HCT116 (cell line): ENCODE results near the gene OTOA. TPM values are rescaled to one million over a fixed set of nuclear protein-coding genes. Genes with fewer than 3 reads are reported as not detected.
"Not testable (repeated sequence)": the region's sequence is repeated elsewhere in the genome, so short reads cannot be mapped to it uniquely, and the experiment has no call there.

Experiments
- ATAC-seq: fragments of 200-7000 bp; cut with Tn5 transposase; 2 replicates; pipeline ENCODE4 v1.9.1; 2020; ENCODE audit warnings: mild to moderate bottlenecking, moderate library complexity
- BruUV-seq: library from RNA; stranded (reverse); fragments of 400-500 nt; replicated peaks from 2 replicates; lab custom pipeline; 2021; lab: Mats Ljungman, UMichigan
- CTCF ChIA-PET: fragments of 300-600 bp; sonication (Branson Sonifier 250); formaldehyde crosslinking; loops from one replicate; lab custom pipeline; 2021; ENCODE audit warnings: antibody characterized with exemption; lab: Charles Lee
- POLR2A ChIA-PET: fragments of 300-600, 350-600 bp; sonication (Branson Sonifier 250); formaldehyde crosslinking; loops from one replicate; lab custom pipeline; 2021; ENCODE audit warnings: antibody characterized with exemption; lab: Charles Lee
- RAD21 ChIA-PET, 2 experiments: fragments of 300-600 bp; sonication (Branson Sonifier 250); formaldehyde crosslinking; loops; one replicate each; lab custom pipeline; 2023; ENCODE audit warnings: low total read pairs in 2 of 2; ENCODE audit not compliant: uncharacterized antibody in 2 of 2, unreplicated experiment in 2 of 2, low non-redundant PET in 1 of 2; lab: Charles Lee
- DNase-seq: peaks from one replicate; pipeline ENCODE4 v3.0.0-alpha.2; 2010; ENCODE audit warnings: low read depth, low spot score
- H2AFZ ChIP-seq: fragments of 200-600 bp; shearing (Covaris generic), sonication (generic); 2 replicates; pipeline ENCODE4 v1.6.1; 2017; ENCODE audit warnings: low read depth, mixed run types, mixed read lengths, antibody characterized with exemption, low read length; ENCODE audit not compliant: poor library complexity, severe bottlenecking
- H3K27ac ChIP-seq: 2 replicates; pipeline ENCODE4 v1.5.1; 2012; ENCODE audit warnings: low read depth, low read length
- H3K27me3 ChIP-seq: fragments of 200-600 bp; sonication (generic); 2 replicates; pipeline ENCODE4 v1.6.1; 2016; ENCODE audit warnings: mixed run types, low read length, mixed read lengths; ENCODE audit not compliant: insufficient read depth
- H3K36me3 ChIP-seq, 2 experiments: fragments of 200-500 bp in 1 of 2; fragments of 200-600 bp in 1 of 2; sonication (Bioruptor generic) in 1 of 2; sonication (generic) in 1 of 2; 2 replicates each; pipeline versions ENCODE4 v1.5.1 to v1.6.1; 2014 to 2016; ENCODE audit warnings: low read length in 2 of 2, inconsistent platforms in 1 of 2, mixed read lengths in 1 of 2, mixed run types in 1 of 2; ENCODE audit not compliant: insufficient read depth in 2 of 2, control insufficient read depth in 1 of 2
- H3K4me1 ChIP-seq, 2 experiments: fragments of 200-600 bp in 1 of 2; sonication (generic) in 1 of 2; 2 replicates each; pipeline versions ENCODE4 v1.5.1 to v1.6.1; 2012 to 2017; ENCODE audit warnings: low read length in 2 of 2, inconsistent platforms in 1 of 2, mild to moderate bottlenecking in 1 of 2, mixed read lengths in 1 of 2, mixed run types in 1 of 2, moderate library complexity in 1 of 2; ENCODE audit not compliant: insufficient read depth in 2 of 2, control insufficient read depth in 1 of 2
- H3K4me2 ChIP-seq: fragments of 200-600 bp; sonication (generic); 2 replicates; pipeline ENCODE4 v1.6.1; 2017; ENCODE audit warnings: mixed run types, low read length, mixed read lengths
- H3K4me3 ChIP-seq, 2 experiments: fragments of 200-600 bp in 1 of 2; sonication (generic) in 1 of 2; replicated peaks in 1 of 2; 2 replicates each; pipeline ENCODE4 v1.5.1; 2011 to 2016; ENCODE audit warnings: low read length in 2 of 2, control low read depth in 1 of 2, low read depth in 1 of 2, mild to moderate bottlenecking in 1 of 2, mixed read lengths in 1 of 2, mixed run types in 1 of 2
- H3K79me2 ChIP-seq: fragments of 200-600 bp; sonication (generic); 2 replicates; pipeline ENCODE4 v1.6.1; 2017; ENCODE audit warnings: mild to moderate bottlenecking, mixed run types, low read length, moderate library complexity, mixed read lengths; ENCODE audit not compliant: insufficient read depth
- H3K9ac ChIP-seq: fragments of 200-600 bp; sonication (generic); 2 replicates; pipeline ENCODE4 v1.6.1; 2016; ENCODE audit warnings: low read length, mixed read lengths
- H3K9me2 ChIP-seq: fragments of 200-600 bp; sonication (generic), shearing (Covaris generic); 2 replicates; pipeline ENCODE4 v1.6.1; 2017; ENCODE audit warnings: mixed run types, mild to moderate bottlenecking, moderate library complexity; ENCODE audit not compliant: insufficient read depth
- H3K9me3 ChIP-seq, 2 experiments: fragments of 200-500 bp in 1 of 2; fragments of 200-600 bp in 1 of 2; sonication (Bioruptor generic) in 1 of 2; sonication (generic) in 1 of 2; 2 replicates each; pipeline ENCODE4 v1.6.1; 2014 to 2017; ENCODE audit warnings: low read length in 2 of 2, mixed read lengths in 2 of 2, inconsistent platforms in 1 of 2, low read depth in 1 of 2, mild to moderate bottlenecking in 1 of 2, mixed run types in 1 of 2, moderate library complexity in 1 of 2; ENCODE audit not compliant: control insufficient read depth in 1 of 2, insufficient read depth in 1 of 2
- H4K20me1 ChIP-seq: fragments of 200-600 bp; sonication (generic), shearing (Covaris generic); 2 replicates; pipeline ENCODE4 v1.6.1; 2017; ENCODE audit warnings: mixed run types, mild to moderate bottlenecking, moderate library complexity; ENCODE audit not compliant: insufficient read depth
- CEBPB ChIP-seq: IDR thresholded peaks from 2 replicates; pipeline ENCODE4 v1.6.1; 2012; ENCODE audit warnings: low read depth
- intact Hi-C: fragments of 100-400 bp; cut with micrococcal nuclease; formaldehyde crosslinking; loops from 2 replicates; pipeline ENCODE4 v1.10.0; 2022
- total RNA-seq: library from RNA; stranded (reverse); gene quantifications from one replicate; pipeline ENCODE4 v1.2.1, GENCODE V29; 2021; ENCODE audit not compliant: unreplicated experiment

The OTOA gene
- total RNA-seq, 1 experiment from 2014 or later, result not detected

- Histone ChIP-seq H3K27ac (no peak overlapping the region), H3K36me3 (no peaks in the 10 kb centered on the region), H4K20me1 (no peaks in the 10 kb centered on the region), H3K4me2 (no peak overlapping the region), H2AFZ (no peak overlapping the region), H3K4me3 (no peak overlapping the region), H3K9ac (no peak overlapping the region), H3K79me2 (no peaks in the 10 kb centered on the region), H3K9me3 (no peaks in the 10 kb centered on the region), H3K4me1 (peaks cover 9 to 11% of the 10 kb centered on the region in 2 experiments; a peak in 3 of 4 replicates), H3K27me3 (no peaks in the 10 kb centered on the region), H3K9me2 (no peaks in the 10 kb centered on the region)
- CTCF ChIA-PET, result no interaction called here
- RAD21 ChIA-PET, result no interaction called here
- intact Hi-C loops, result no loop called here
- DNase-seq (no peak), ATAC-seq (no peak)
- POLR2A ChIA-PET, result no interaction called here
- no peak for TF ChIP-seq CEBPB
- no TSS peak for BruUV-seq
Measured at GRCh38 chr16:21628772-21629171, 35.0 kb upstream of the OTOA start.

GRCh38 chr16:21629616-21630539, 33.9 kb upstream of the OTOA start:
- H2AFZ ChIP-seq, H4K20me1 ChIP-seq, POLR2A ChIA-PET, H3K36me3 ChIP-seq, H3K79me2 ChIP-seq, CTCF ChIA-PET, RAD21 ChIA-PET, BruUV-seq, H3K4me3 ChIP-seq, ATAC-seq, H3K4me2 ChIP-seq, intact Hi-C loops, H3K27me3 ChIP-seq, H3K9me3 ChIP-seq, DNase-seq, H3K27ac ChIP-seq, H3K9me2 ChIP-seq, H3K9ac ChIP-seq: not testable (repeated sequence)
- H3K4me1 ChIP-seq, result peaks cover 9 to 11% of the 10 kb centered on the region in 2 experiments; a peak in 3 of 4 replicates

- BruUV-seq, H3K9me2 ChIP-seq, RAD21 ChIA-PET, CTCF ChIA-PET, H3K27me3 ChIP-seq, H3K79me2 ChIP-seq, ATAC-seq, H3K4me3 ChIP-seq, DNase-seq, H3K27ac ChIP-seq, POLR2A ChIA-PET, H4K20me1 ChIP-seq, H3K9ac ChIP-seq, intact Hi-C loops, H2AFZ ChIP-seq, H3K4me2 ChIP-seq, H3K36me3 ChIP-seq, H3K9me3 ChIP-seq: not testable (repeated sequence)
- peaks cover 9 to 11% of the 10 kb centered on the region in 2 experiments; a peak in 3 of 4 replicates for H3K4me1 ChIP-seq
Measured at GRCh38 chr16:21630866-21631265, 32.9 kb upstream of the OTOA start.

GRCh38 chr16:21631376-21631775, 32.4 kb upstream of the OTOA start:
- H3K4me3 ChIP-seq, H3K79me2 ChIP-seq, H3K27me3 ChIP-seq, intact Hi-C loops, H4K20me1 ChIP-seq, H3K9me2 ChIP-seq, BruUV-seq, H2AFZ ChIP-seq, H3K36me3 ChIP-seq, RAD21 ChIA-PET, H3K9ac ChIP-seq, H3K4me2 ChIP-seq, DNase-seq, H3K4me1 ChIP-seq, H3K9me3 ChIP-seq, H3K27ac ChIP-seq, POLR2A ChIA-PET, ATAC-seq, CTCF ChIA-PET: not testable (repeated sequence)
